BLaER1 (cell line): ENCODE measurements around the gene GPATCH8.

ENCODE experiments used
- H3K27ac ChIP-seq: shearing (Covaris generic); formaldehyde crosslinking; 2 replicates; pipeline ENCODE4 v1.8.1; 2022
- H3K27me3 ChIP-seq: shearing (Covaris generic); formaldehyde crosslinking; 2 replicates; pipeline ENCODE4 v1.8.1; 2022
- H3K36me3 ChIP-seq: shearing (Covaris generic); formaldehyde crosslinking; 2 replicates; pipeline ENCODE4 v1.8.1; 2022
- H3K4me1 ChIP-seq: shearing (Covaris generic); formaldehyde crosslinking; 2 replicates; pipeline ENCODE4 v1.8.1; 2022
- H3K4me2 ChIP-seq: shearing (Covaris generic); formaldehyde crosslinking; 2 replicates; pipeline ENCODE4 v1.8.1; 2022
- H3K4me3 ChIP-seq: shearing (Covaris generic); formaldehyde crosslinking; 2 replicates; pipeline ENCODE4 v1.8.1; 2022
- H3K9ac ChIP-seq: shearing (Covaris generic); formaldehyde crosslinking; 2 replicates; pipeline ENCODE4 v1.8.1; 2022
- H3K9me3 ChIP-seq: shearing (Covaris generic); formaldehyde crosslinking; 2 replicates; pipeline ENCODE4 v1.8.1; 2022
- H4K20me1 ChIP-seq: shearing (Covaris generic); formaldehyde crosslinking; 2 replicates; pipeline ENCODE4 v1.8.1; 2022
- Cebpa-rat ChIP-seq: shearing (Covaris generic); IDR thresholded peaks from 2 replicates; pipeline ENCODE4 v1.8.1; 2022

GPATCH8 gene

DNA sequence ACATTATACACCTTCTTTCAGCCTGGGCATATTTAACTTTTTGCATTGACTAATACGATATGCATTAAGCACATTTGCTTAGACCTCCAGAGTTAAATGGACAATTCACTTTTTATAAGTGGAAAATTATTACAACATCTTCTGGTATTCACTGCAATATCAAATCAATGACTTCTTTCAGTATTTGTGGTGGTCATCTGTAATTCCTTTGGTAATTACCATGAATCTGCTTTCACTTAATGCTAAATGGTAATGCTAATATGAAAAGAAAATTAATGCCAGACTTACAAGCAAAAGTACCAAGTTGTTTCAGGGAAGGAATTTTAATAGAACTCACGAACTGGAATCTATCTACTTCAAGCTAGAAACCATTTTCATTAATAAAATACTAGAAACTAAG, 6.4 kb downstream of the GPATCH8 start:
- Histone ChIP-seq H4K20me1 (peaks cover 100% of the 10 kb centered on the region), H3K9me3 (0 out of 2 replicates have a peak, but pooled peaks cover 4% of the 10 kb centered on the region), H3K9ac (no peak overlapping the region), H3K4me2 (peak overlapping the region; percentile 71; the same call in 1 of the 2 replicates), H3K4me1 (peaks cover 48% of the 10 kb centered on the region), H3K4me3 (no peak overlapping the region), H3K27ac (no peak overlapping the region), H3K27me3 (no peaks in the 10 kb centered on the region), H3K36me3 (peaks cover 45% of the 10 kb centered on the region)
- TF ChIP-seq Cebpa-rat: no peak

DNA sequence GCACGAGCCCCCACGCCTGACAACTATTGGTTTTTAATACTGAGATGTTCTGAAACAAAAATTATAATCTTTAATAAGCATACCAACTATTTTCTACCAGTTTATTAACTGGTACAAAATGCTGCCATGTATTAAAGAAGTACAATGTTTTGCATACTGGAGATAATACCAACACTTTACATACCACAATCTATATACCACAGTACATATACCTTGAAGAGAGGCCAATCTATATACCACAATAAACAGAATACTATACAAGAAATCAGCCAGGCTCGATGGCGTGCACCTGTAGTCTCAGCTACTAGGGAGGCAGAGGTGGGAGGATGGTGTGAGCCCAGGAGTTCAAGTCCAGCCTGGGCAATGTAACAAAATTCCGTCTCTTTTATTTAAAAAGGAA, 9.9 kb downstream of the GPATCH8 start:
- H4K20me1 ChIP-seq: peaks cover 100% of the 10 kb centered on the region
- no peak overlapping the region for H3K27ac ChIP-seq
- H3K9me3 ChIP-seq: peaks cover 4% of the 10 kb centered on the region; the same call in 1 of the 2 replicates

DNA sequence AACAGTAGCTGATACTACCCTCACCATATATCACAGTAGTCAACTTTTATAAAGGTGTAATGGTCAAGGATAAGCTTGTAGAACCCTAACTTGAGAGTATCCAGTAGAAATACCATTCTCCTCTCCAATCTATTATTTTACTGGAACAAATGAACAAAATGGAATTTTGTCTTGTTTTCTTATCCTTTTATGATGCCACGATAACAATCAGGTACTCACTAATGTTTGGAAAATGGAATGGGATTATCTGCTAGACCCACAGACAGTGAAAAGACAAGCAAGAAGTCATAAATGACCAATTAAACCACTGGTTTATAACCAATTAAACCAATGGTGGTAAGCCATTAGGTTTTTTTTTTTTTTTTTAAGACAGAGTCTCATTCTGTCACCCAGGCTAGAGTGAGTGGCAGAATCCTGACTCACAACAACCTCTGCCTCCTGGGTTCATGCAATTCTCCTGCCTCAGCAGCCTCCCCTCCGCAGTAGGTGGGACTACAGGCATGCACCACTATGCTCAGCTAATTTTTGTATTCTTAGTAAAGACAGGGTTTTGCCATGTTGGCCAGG, 10.4 kb downstream of the GPATCH8 start:
- Histone ChIP-seq H4K20me1 (peaks cover 100% of the 10 kb centered on the region), H3K9me3 (peaks cover 4% of the 10 kb centered on the region; the same call in 1 of the 2 replicates), H3K36me3 (peaks cover 71% of the 10 kb centered on the region), H3K4me1 (peaks cover 22% of the 10 kb centered on the region), H3K9ac (no peak overlapping the region), H3K4me2 (no peak overlapping the region), H3K27me3 (no peaks in the 10 kb centered on the region), H3K27ac (no peak overlapping the region), H3K4me3 (no peak overlapping the region)
- no peak for TF ChIP-seq Cebpa-rat

More for the DNA sequence above, 9.9 kb downstream of the GPATCH8 start:
- no peak overlapping the region for H3K4me2 ChIP-seq
- H3K4me3 ChIP-seq: no peak overlapping the region
- TF ChIP-seq Cebpa-rat: no peak
- H3K9ac ChIP-seq: no peak overlapping the region
- H3K36me3 ChIP-seq: peaks cover 68% of the 10 kb centered on the region
- H3K27me3 ChIP-seq: no peaks in the 10 kb centered on the region
- peaks cover 27% of the 10 kb centered on the region for H3K4me1 ChIP-seq

DNA sequence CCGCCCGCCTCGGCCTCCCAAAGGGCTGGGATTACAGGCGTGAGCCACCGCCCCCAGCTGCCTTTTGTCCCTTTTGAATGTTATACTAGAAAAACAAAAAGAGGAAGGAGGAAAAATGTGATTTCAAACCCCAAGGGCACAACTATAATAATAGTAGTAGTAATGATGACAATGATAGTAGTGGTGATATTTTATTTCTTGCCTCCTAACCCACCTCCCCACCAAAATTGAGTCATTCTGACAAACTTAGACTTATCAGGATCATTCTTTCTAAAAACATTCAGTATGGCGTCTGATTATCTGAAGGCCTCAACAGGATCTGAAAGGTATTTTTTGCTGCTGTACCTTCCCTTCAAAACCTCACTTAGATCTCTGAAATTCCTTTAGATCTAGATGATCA, 13.6 kb downstream of the GPATCH8 start:
- TF ChIP-seq Cebpa-rat: no peak
- H3K4me3 ChIP-seq: no peak overlapping the region
- peaks cover 13% of the 10 kb centered on the region; the same call in 1 of the 2 replicates for H3K4me1 ChIP-seq
- H4K20me1 ChIP-seq: peaks cover 100% of the 10 kb centered on the region
- H3K9ac ChIP-seq: no peak overlapping the region
- peaks cover 4% of the 10 kb centered on the region; the same call in 1 of the 2 replicates for H3K9me3 ChIP-seq
- H3K4me2 ChIP-seq: peak overlapping the region; percentile 0; the same call in 1 of the 2 replicates
- H3K27ac ChIP-seq: no peak overlapping the region
- no peaks in the 10 kb centered on the region for H3K27me3 ChIP-seq
- peaks cover 61% of the 10 kb centered on the region for H3K36me3 ChIP-seq

DNA sequence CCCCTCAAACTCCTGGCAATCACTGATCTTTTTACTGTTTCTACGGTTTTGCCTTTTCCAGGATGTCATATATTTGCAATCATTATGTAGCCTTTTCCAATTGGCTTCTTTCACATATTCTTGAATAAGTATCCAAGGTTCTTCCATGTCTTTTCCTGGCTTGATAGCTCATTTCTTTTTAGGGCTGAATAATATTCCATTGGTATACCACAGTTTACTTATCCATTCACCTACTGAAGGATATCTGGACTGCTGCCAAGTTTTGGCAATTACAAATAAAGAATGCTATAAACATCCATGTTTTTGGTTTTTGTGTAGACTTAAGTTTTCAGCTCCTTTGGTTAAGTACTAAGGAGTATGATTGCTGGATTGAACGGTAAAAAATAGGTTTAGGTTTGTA, 16.0 kb downstream of the GPATCH8 start:
- H3K9ac ChIP-seq: no peak overlapping the region
- H3K27ac ChIP-seq: no peak overlapping the region
- no peak for TF ChIP-seq Cebpa-rat
- peaks cover 13% of the 10 kb centered on the region; the same call in 1 of the 2 replicates for H3K4me1 ChIP-seq
- H4K20me1 ChIP-seq: peaks cover 97% of the 10 kb centered on the region
- H3K4me3 ChIP-seq: no peak overlapping the region
- no peaks in the 10 kb centered on the region for H3K27me3 ChIP-seq
- peaks cover under 1% of the 10 kb centered on the region; the same call in 1 of the 2 replicates for H3K9me3 ChIP-seq
- peaks cover 39% of the 10 kb centered on the region for H3K36me3 ChIP-seq
- no peak overlapping the region for H3K4me2 ChIP-seq

DNA sequence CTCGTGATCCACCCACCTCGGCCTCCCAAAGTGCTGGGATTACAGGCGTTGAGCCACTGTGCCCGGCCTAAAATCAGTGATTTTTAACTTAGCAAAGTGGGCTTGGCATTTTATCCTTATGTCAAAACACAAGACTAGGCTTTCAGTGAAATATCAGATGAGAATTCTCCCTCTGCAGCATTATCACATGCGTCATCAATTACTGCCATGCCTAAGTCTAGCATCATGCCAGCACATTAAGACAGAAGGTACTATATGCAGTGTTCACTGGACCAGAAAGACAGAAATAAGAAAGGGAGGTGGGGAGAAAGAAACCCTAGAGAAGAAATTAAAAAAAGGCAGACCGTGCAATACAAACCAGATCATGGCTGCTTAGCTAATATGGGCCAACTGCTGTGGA, 29.8 kb downstream of the GPATCH8 start:
- Histone ChIP-seq H3K27ac (no peak overlapping the region), H3K36me3 (peaks cover 39% of the 10 kb centered on the region), H3K4me3 (no peak overlapping the region), H3K4me2 (no peak overlapping the region), H3K27me3 (no peaks in the 10 kb centered on the region), H3K9me3 (no peaks in the 10 kb centered on the region), H3K4me1 (0 out of 2 replicates have a peak, but pooled peaks cover 5% of the 10 kb centered on the region), H4K20me1 (peaks cover 97% of the 10 kb centered on the region), H3K9ac (no peak overlapping the region)
- no peak for TF ChIP-seq Cebpa-rat

DNA sequence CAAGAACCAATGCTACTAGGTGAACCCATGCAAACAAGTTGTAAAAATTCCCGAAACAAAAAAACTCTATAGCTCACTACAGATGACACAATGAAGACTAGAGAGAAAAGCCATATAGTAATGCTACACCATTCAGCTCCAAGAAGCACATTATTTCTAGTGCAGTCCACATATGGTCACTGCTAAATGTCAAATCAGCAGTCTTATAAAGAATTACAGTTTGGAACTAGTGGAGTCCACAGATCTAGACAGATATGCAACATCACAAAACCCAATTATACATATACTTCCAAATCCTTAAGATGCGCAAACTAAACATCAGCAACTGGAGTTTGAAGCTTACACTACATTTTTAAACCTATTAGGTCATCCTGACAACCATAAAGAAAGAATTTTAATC, 33.5 kb downstream of the GPATCH8 start:
- no peak overlapping the region for H3K27ac ChIP-seq
- H3K4me1 ChIP-seq: no peaks in the 10 kb centered on the region
- H4K20me1 ChIP-seq: peaks cover 97% of the 10 kb centered on the region
- no peaks in the 10 kb centered on the region; the same call in 1 of the 2 replicates for H3K9me3 ChIP-seq
- no peak overlapping the region for H3K4me2 ChIP-seq
- peaks cover 46% of the 10 kb centered on the region for H3K36me3 ChIP-seq
- no peak overlapping the region for H3K4me3 ChIP-seq
- TF ChIP-seq Cebpa-rat: no peak
- no peak overlapping the region for H3K9ac ChIP-seq
- no peaks in the 10 kb centered on the region for H3K27me3 ChIP-seq

DNA sequence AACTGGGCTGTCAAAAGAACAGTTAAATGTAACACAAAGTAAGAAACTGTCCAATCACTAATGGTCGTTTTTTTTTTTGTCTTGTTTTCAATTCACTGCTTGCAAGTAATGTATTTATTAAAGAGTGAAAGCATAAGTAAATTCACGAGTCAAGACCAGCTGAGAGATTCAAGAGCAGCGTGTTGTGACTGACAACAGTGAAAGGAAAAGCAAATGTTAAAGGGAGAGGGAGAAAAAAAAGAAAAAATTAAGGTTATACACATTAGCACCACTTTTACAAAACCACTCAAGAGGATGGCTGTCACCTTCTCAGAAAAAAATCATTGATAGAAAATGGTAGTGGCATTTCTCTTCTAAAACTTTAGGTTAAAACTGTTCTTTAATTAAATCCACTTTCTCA, 36.1 kb downstream of the GPATCH8 start:
- Histone ChIP-seq H3K27me3 (no peaks in the 10 kb centered on the region), H3K9ac (no peak overlapping the region), H3K9me3 (no peaks in the 10 kb centered on the region; the same call in 1 of the 2 replicates), H3K36me3 (peaks cover 53% of the 10 kb centered on the region), H3K4me2 (no peak overlapping the region), H4K20me1 (peaks cover 96% of the 10 kb centered on the region), H3K4me3 (no peak overlapping the region), H3K4me1 (no peaks in the 10 kb centered on the region), H3K27ac (no peak overlapping the region)
- TF ChIP-seq Cebpa-rat: no peak

DNA sequence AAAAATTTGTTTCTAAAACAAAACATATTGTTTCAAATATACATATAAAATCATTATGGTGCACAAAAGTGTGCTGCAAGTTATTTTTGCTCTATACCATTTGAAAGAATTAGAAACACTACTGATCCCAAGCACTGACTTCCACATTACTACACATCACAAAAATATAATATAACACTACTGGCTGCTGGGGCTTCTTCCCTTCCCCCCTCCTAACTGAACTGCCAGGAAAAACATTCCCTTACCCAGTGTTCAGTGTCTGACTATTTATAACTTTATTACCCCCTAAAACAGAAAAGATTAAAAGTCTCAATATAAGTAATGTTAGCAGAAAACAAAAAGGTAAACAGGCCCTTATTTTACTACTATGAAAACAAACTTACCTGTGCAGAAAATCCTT, 36.9 kb downstream of the GPATCH8 start:
- no peaks in the 10 kb centered on the region for H3K27me3 ChIP-seq
- no peak overlapping the region for H3K27ac ChIP-seq
- no peak overlapping the region for H3K4me3 ChIP-seq
- H3K4me1 ChIP-seq: no peaks in the 10 kb centered on the region
- no peak overlapping the region for H3K9ac ChIP-seq
- H3K36me3 ChIP-seq: peaks cover 58% of the 10 kb centered on the region
- H3K4me2 ChIP-seq: no peak overlapping the region
- peaks cover 95% of the 10 kb centered on the region for H4K20me1 ChIP-seq
- TF ChIP-seq Cebpa-rat: no peak
- H3K9me3 ChIP-seq: no peaks in the 10 kb centered on the region; the same call in 1 of the 2 replicates

DNA sequence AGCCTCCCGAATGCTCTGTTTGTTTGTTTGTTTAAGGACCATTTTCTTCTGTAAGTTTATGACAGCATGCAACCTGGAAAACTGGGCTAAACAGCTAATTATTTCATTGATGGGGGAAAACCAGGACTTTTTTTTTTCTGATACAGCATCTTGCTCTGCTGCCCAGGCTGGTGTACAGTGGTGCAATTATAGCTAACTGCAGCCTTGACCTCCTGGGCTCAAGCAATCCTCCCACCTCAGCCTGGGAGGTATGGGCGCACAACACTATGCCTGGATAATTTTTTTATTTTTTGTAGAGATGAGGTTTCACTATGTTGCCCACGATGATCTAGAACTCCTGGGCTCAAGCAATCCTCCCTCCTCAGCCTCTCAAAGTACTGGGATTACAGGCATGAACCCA, 37.3 kb downstream of the GPATCH8 start:
- no peak overlapping the region for H3K9ac ChIP-seq
- H4K20me1 ChIP-seq: peaks cover 93% of the 10 kb centered on the region
- H3K4me3 ChIP-seq: no peak overlapping the region
- TF ChIP-seq Cebpa-rat: no peak
- peaks cover 60% of the 10 kb centered on the region for H3K36me3 ChIP-seq
- no peaks in the 10 kb centered on the region for H3K4me1 ChIP-seq
- no peaks in the 10 kb centered on the region; the same call in 1 of the 2 replicates for H3K9me3 ChIP-seq
- no peak overlapping the region for H3K4me2 ChIP-seq
- H3K27ac ChIP-seq: no peak overlapping the region
- H3K27me3 ChIP-seq: no peaks in the 10 kb centered on the region

DNA sequence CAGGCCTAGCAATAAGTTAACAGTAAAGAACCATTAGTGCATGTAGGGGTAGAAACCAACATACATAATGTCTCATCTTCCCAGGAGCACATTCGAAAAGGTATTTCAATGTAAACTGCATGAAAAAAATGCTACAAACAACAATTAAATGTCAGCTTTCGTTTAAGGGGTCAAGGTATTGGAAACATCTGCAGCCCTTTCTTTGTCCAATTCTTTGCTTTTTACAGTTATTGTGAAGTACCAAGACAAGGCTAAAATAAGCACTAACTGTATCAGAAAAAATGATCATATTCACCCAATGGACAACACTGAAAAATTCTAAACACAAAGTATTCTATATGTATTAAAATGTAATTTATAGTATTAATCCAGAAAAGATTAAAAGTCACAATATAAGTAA, 37.9 kb downstream of the GPATCH8 start:
- no peak overlapping the region for H3K27ac ChIP-seq
- H3K9me3 ChIP-seq: no peaks in the 10 kb centered on the region; the same call in 1 of the 2 replicates
- H3K4me3 ChIP-seq: no peak overlapping the region
- no peak overlapping the region for H3K9ac ChIP-seq
- no peak for TF ChIP-seq Cebpa-rat
- no peaks in the 10 kb centered on the region for H3K4me1 ChIP-seq
- peaks cover 94% of the 10 kb centered on the region for H4K20me1 ChIP-seq
- no peaks in the 10 kb centered on the region for H3K27me3 ChIP-seq
- no peak overlapping the region for H3K4me2 ChIP-seq
- peaks cover 60% of the 10 kb centered on the region for H3K36me3 ChIP-seq
